Kidney (tissue), 14 donors: ENCODE data around the gene NPHP4. TPM values are rescaled to one million over a fixed set of nuclear protein-coding genes. Genes with fewer than 3 reads are reported as not detected.

ENCODE experiments used
- DNase-seq, 5 donors: peaks; one replicate each; pipeline ENCODE4 v3.0.0-alpha.2; 2013 to 2020
- FAIRE-seq: peaks from 2 replicates; lab custom pipeline; 2012; peaks lifted over from hg19 to GRCh38; lab: Jason Lieb, UNC
- H3K27ac ChIP-seq, 2 donors: one replicate each; pipeline ENCODE4 v1.7.0; 2013; ENCODE audit warnings: low read depth in 2 of 2, low read length in 2 of 2, inconsistent platforms in 1 of 2
- H3K27me3 ChIP-seq: one replicate; pipeline ENCODE4 v1.7.1; 2013; ENCODE audit warnings: low read length, inconsistent platforms; ENCODE audit not compliant: control insufficient read depth, insufficient read depth
- H3K36me3 ChIP-seq, 3 donors: one replicate each; pipeline versions ENCODE4 v1.7.0 to v1.7.1; 2013; ENCODE audit warnings: low read length in 3 of 3, control low read depth in 1 of 3, inconsistent platforms in 1 of 3; ENCODE audit not compliant: insufficient read depth in 3 of 3, control insufficient read depth in 2 of 3
- H3K4me1 ChIP-seq, 3 donors: one replicate each; pipeline versions ENCODE4 v1.7.0 to v1.7.1; 2013; ENCODE audit warnings: low read length in 3 of 3, inconsistent platforms in 1 of 3, low read depth in 1 of 3; ENCODE audit not compliant: control insufficient read depth in 2 of 3, insufficient read depth in 2 of 3
- H3K4me3 ChIP-seq, 3 donors: one replicate each; pipeline versions ENCODE4 v1.7.0 to v1.8.1; 2013; ENCODE audit warnings: low read length in 3 of 3, control low read depth in 1 of 3, inconsistent platforms in 1 of 3
- H3K9ac ChIP-seq, 3 donors: one replicate each; pipeline versions ENCODE4 v1.7.0 to v1.7.1; 2013; ENCODE audit warnings: low read length in 3 of 3, control low read depth in 1 of 3, inconsistent platforms in 1 of 3
- H3K9me3 ChIP-seq, 3 donors: one replicate each; pipeline versions ENCODE4 v1.7.0 to v1.7.1; 2013; ENCODE audit warnings: low read length in 3 of 3, control low read depth in 1 of 3, inconsistent platforms in 1 of 3; ENCODE audit not compliant: control insufficient read depth in 2 of 3, insufficient read depth in 1 of 3
- intact Hi-C: fragments of 100-400 bp; cut with DNase I; formaldehyde crosslinking; loops from one replicate; pipeline ENCODE4 v1.11.1; 2022
- polyA plus RNA-seq: library from polyadenylated mRNA; stranded (reverse); fragments of 350-450 nt; fragmentation: Illumina TruSeq; extraction: RNeasy Lipid Tissue Mini Kit (QIAGEN cat#74804); gene quantifications from one replicate; pipeline ENCODE4 v1.2.3, GENCODE V29; 2014; ENCODE audit warnings: low read depth, low replicate concordance; ENCODE audit not compliant: insufficient read depth
- total RNA-seq: library from RNA; stranded (reverse); fragmentation: NEBNext Ultra II Directional; extraction: Animal tissue kit (Norgen Biotek cat#: 25700); gene quantifications from one replicate; pipeline ENCODE4 v1.2.1, GENCODE V29; 2021
- TF ChIP-seq, protein P1 (sequence below): IDR thresholded peaks from 3 replicates; pipeline ENCODE4 v1.5.1; 2012; ENCODE audit warnings: mild to moderate bottlenecking, moderate library complexity, borderline replicate concordance; ENCODE audit not compliant: insufficient read depth; ENCODE audit errors: extremely low read depth
- donor health status: control.
- donor health status: control.
- donor health status: control.
- donor health status: control.
- donor health status: control.
- donor health status: DM: yes; HTN: yes; CAD: no.
- donor health status: Normal renal cell carcinoma (clear cell type).

The NPHP4 gene
- total and polyA plus RNA-seq, 2 donors from 2014 or later = 2.9 to 16.1 TPM

DNA sequence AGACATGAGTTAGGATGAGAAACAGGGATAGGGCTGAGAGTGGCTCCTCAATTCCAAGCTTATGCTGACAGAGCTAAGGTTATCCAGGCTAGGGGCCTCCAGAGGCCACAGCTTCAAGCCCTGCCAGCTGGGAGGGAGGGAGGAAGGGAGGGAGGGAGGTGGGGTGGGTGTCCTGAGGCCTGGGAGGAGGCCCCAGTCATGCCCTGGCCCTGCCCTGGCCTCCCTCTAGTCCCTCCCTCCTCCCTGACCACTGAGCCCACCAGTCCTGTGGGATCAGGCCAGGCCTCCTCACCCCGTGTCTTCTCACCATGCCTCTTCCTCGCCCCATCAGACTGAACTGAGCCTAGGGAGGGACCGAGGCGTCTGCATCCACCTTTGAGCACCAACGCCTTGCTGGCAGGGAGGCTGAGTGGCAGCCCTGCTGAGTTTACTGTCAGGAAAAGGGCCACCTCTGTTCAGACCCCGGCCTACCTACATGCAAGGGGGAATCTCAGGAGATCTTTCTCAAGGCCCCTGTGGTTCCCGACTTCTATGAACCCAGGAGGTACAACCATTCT lies 116.1 kb downstream of the NPHP4 start:
- Histone ChIP-seq H3K27me3 (no peaks in the 10 kb centered on the region), H3K27ac (no peak overlapping the region), H3K9ac (no peak overlapping the region), H3K36me3 (peaks cover 4 to 16% (median 7%) of the 10 kb centered on the region in 3 donors), H3K4me1 (no peaks in the 10 kb centered on the region), H3K4me3 (no peak overlapping the region), H3K9me3 (peaks cover 0 to 6% (median 2%) of the 10 kb centered on the region in 3 donors)
- TF ChIP-seq, protein P1, sequence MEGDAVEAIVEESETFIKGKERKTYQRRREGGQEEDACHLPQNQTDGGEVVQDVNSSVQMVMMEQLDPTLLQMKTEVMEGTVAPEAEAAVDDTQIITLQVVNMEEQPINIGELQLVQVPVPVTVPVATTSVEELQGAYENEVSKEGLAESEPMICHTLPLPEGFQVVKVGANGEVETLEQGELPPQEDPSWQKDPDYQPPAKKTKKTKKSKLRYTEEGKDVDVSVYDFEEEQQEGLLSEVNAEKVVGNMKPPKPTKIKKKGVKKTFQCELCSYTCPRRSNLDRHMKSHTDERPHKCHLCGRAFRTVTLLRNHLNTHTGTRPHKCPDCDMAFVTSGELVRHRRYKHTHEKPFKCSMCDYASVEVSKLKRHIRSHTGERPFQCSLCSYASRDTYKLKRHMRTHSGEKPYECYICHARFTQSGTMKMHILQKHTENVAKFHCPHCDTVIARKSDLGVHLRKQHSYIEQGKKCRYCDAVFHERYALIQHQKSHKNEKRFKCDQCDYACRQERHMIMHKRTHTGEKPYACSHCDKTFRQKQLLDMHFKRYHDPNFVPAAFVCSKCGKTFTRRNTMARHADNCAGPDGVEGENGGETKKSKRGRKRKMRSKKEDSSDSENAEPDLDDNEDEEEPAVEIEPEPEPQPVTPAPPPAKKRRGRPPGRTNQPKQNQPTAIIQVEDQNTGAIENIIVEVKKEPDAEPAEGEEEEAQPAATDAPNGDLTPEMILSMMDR = no peak
- DNase-seq = peak in 1 of 5 donors; percentile 52
- FAIRE-seq = no peak
- intact Hi-C loops = no loop called here

- H3K9ac ChIP-seq = no peak overlapping the region
- H3K4me1 ChIP-seq = no peaks in the 10 kb centered on the region
- H3K27ac ChIP-seq = no peak overlapping the region
- DNase-seq (no peak), FAIRE-seq (no peak)
- intact Hi-C loops = no loop called here
- no peak overlapping the region for H3K4me3 ChIP-seq
- peaks cover 4 to 18% (median 7%) of the 10 kb centered on the region in 3 donors for H3K36me3 ChIP-seq
- H3K27me3 ChIP-seq = no peaks in the 10 kb centered on the region
- H3K9me3 ChIP-seq = peaks cover 0 to 9% (median 2%) of the 10 kb centered on the region in 3 donors
- TF ChIP-seq, protein P1 = no peak
Observed at GRCh38 chr1:5875345-5875910, 116.8 kb downstream of the NPHP4 start.

DNA sequence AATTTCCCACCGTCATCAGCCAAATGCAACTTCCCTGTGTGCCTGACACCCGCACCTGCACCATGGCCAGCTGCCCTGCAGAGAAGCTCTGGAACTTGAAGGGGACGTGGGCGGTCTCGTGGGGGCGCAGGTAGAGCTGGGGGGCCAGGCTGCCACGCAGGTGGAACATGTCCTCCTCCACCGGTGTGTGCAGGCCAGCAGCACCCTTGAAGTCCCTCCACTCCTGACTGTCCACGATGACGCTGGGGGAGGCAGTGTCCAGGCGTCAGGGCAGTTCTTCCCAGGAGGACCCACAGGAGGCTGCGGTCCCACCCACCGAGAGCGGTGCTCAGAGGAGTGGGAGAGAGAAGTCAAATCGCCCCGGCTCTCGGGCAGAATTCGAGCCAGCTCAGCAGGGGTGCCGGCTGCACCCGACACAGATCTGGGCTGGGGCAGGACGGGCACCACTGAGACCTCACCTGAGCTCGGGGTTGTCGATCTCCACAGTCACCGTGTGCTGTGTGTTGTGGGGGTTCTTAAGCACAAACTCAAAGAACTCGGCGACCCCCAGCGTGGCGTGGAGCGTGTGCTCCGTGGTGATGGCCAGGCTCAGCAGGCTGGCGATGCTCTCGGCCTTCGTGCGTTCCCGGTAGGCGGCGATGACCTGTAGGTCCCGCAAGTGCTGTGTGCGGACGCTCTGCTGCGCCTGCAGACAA lies 117.7 kb downstream of the NPHP4 start:
- H3K9ac ChIP-seq = no peak overlapping the region
- H3K27ac ChIP-seq = no peak overlapping the region
- no peaks in the 10 kb centered on the region for H3K27me3 ChIP-seq
- peaks cover under 1 to 11% (median 7%) of the 10 kb centered on the region in 3 donors for H3K36me3 ChIP-seq
- no peaks in the 10 kb centered on the region for H3K4me1 ChIP-seq
- FAIRE-seq (no peak), DNase-seq (no peak)
- TF ChIP-seq, protein P1 = no peak
- intact Hi-C loops = no loop called here
- no peak overlapping the region for H3K4me3 ChIP-seq
- peaks cover 0 to 6% (median 0%) of the 10 kb centered on the region in 3 donors for H3K9me3 ChIP-seq
